Neural cell (in vitro differentiated cells): ENCODE measurements around the gene FFAR2. TPM values are rescaled to one million over a fixed set of nuclear protein-coding genes. Genes with fewer than 3 reads are reported as not detected.

Source experiments
- H2AFZ ChIP-seq: fragments of 200-600, 300-800 bp; sonication (generic), shearing (Covaris generic); 2 replicates; pipeline ENCODE4 v1.6.0; 2014; ENCODE audit warnings: low read depth, mild to moderate bottlenecking, antibody characterized with exemption, low read length, moderate library complexity
- H3F3A ChIP-seq: fragments of 200-600 bp; shearing (Covaris generic); 2 replicates; pipeline ENCODE4 v1.6.1; 2016; ENCODE audit warnings: mild to moderate bottlenecking, moderate library complexity, mixed read lengths, antibody characterized with exemption, low read length; ENCODE audit not compliant: insufficient read depth, poor library complexity, severe bottlenecking
- H3K27ac ChIP-seq: fragments of 200-600, 300-800 bp; sonication (generic), shearing (Covaris generic); 2 replicates; pipeline ENCODE4 v1.5.1; 2014; ENCODE audit warnings: mild to moderate bottlenecking, low read length, moderate library complexity
- H3K27me3 ChIP-seq: fragments of 300-800, 200-600 bp; sonication (generic), shearing (Covaris generic); 2 replicates; pipeline ENCODE4 v1.6.0; 2014; ENCODE audit warnings: mild to moderate bottlenecking, low read depth, low read length, moderate library complexity; ENCODE audit not compliant: insufficient read depth
- H3K36me3 ChIP-seq: fragments of 300-800, 200-600 bp; sonication (generic), shearing (Covaris generic); 2 replicates; pipeline ENCODE4 v1.5.1; 2014; ENCODE audit warnings: mild to moderate bottlenecking, antibody characterized with exemption, low read length, moderate library complexity; ENCODE audit not compliant: insufficient read depth
- H3K4me2 ChIP-seq: fragments of 300-800, 200-600 bp; sonication (generic), shearing (Covaris generic); 2 replicates; pipeline ENCODE4 v1.6.0; 2014; ENCODE audit warnings: mild to moderate bottlenecking, low read length
- H3K4me3 ChIP-seq: fragments of 300-800, 200-600 bp; sonication (generic), shearing (Covaris generic); 2 replicates; pipeline ENCODE4 v1.5.1; 2014; ENCODE audit warnings: mild to moderate bottlenecking, low read length, moderate library complexity
- H3K79me2 ChIP-seq: fragments of 200-600 bp; shearing (Covaris generic); replicated peaks from 2 replicates; pipeline ENCODE4 v1.6.0; 2014; ENCODE audit warnings: mild to moderate bottlenecking, low read length, moderate library complexity; ENCODE audit not compliant: insufficient read depth
- H3K9ac ChIP-seq: fragments of 300-800, 200-600 bp; sonication (generic), shearing (Covaris generic); 2 replicates; pipeline ENCODE4 v1.6.1; 2016; ENCODE audit warnings: mild to moderate bottlenecking, low read length, mixed read lengths
- H3K9me2 ChIP-seq: fragments of 200-600 bp; shearing (Covaris generic); 2 replicates; pipeline ENCODE4 v1.6.1; 2016; ENCODE audit warnings: mild to moderate bottlenecking, low read length, mixed read lengths; ENCODE audit not compliant: insufficient read depth
- H3K9me3 ChIP-seq: fragments of 200-600, 300-800 bp; sonication (generic), shearing (Covaris generic); 2 replicates; pipeline ENCODE4 v1.6.1; 2016; ENCODE audit warnings: mild to moderate bottlenecking, mixed run types, low read length, moderate library complexity, mixed read lengths
- H4K20me1 ChIP-seq: fragments of 200-600 bp; shearing (Covaris generic); 2 replicates; pipeline ENCODE4 v1.6.1; 2016; ENCODE audit warnings: mild to moderate bottlenecking, mixed run types; ENCODE audit not compliant: insufficient read depth
- CTCF ChIP-seq: fragments of 450-650 bp; IDR thresholded peaks from 2 replicates; pipeline ENCODE4 v1.5.1; 2014; ENCODE audit warnings: antibody characterized with exemption, mild to moderate bottlenecking, moderate library complexity; ENCODE audit not compliant: poor library complexity, severe bottlenecking
- EP300 ChIP-seq: fragments of 450-650 bp; conservative IDR thresholded peaks from 2 replicates; pipeline ENCODE4 v1.6.1; 2014; ENCODE audit warnings: antibody characterized with exemption, mild to moderate bottlenecking, moderate library complexity; ENCODE audit not compliant: poor library complexity, severe bottlenecking
- EZH2 ChIP-seq: fragments of 200-600, 300-800 bp; shearing (Covaris generic), sonication (generic); IDR thresholded peaks from 2 replicates; pipeline ENCODE4 v1.6.1; 2014; ENCODE audit warnings: antibody characterized with exemption, low read length, borderline replicate concordance, mild to moderate bottlenecking; ENCODE audit not compliant: insufficient read depth, poor library complexity, severe bottlenecking
- MXI1 ChIP-seq: fragments of 450-650 bp; conservative IDR thresholded peaks from 2 replicates; pipeline ENCODE4 v1.6.1; 2014; ENCODE audit warnings: antibody characterized with exemption, mild to moderate bottlenecking; ENCODE audit not compliant: poor library complexity, severe bottlenecking
- POLR2AphosphoS5 ChIP-seq: IDR thresholded peaks from 2 replicates; pipeline ENCODE4 v1.6.1; 2012
- RAD21 ChIP-seq: fragments of 450-650 bp; conservative IDR thresholded peaks from 2 replicates; pipeline ENCODE4 v1.6.1; 2014; ENCODE audit warnings: antibody characterized with exemption, mild to moderate bottlenecking, moderate library complexity
- REST ChIP-seq: IDR thresholded peaks from 2 replicates; pipeline ENCODE4 v1.6.1; 2012; ENCODE audit warnings: borderline replicate concordance
- SMC3 ChIP-seq: fragments of 450-650 bp; conservative IDR thresholded peaks from 2 replicates; pipeline ENCODE4 v1.6.1; 2014; ENCODE audit warnings: antibody characterized with exemption, mild to moderate bottlenecking, moderate library complexity; ENCODE audit not compliant: poor library complexity
- TAF1 ChIP-seq: IDR thresholded peaks from 2 replicates; pipeline ENCODE4 v1.6.1; 2012; ENCODE audit warnings: low read depth
- polyA plus RNA-seq: library from polyadenylated mRNA; depleted of rRNA; stranded (reverse); fragments of >200 nt; gene quantifications from 2 replicates; pipeline ENCODE4 v1.2.3, GENCODE V29; 2014

Gene FFAR2
- polyA plus RNA-seq, 1 donor from 2014 or later = not detected

- Histone ChIP-seq H3K4me2 (no peak overlapping the region), H3F3A (no peaks in the 10 kb centered on the region)
- TF ChIP-seq MXI1 (no peak), RAD21 (no peak), POLR2AphosphoS5 (no peak), REST (no peak), EZH2 (no peak), TAF1 (no peak), EP300 (no peak), CTCF (no peak)
Observed at GRCh38 chr19:35478794-35479677, 31.0 kb downstream of the FFAR2 start.

GRCh38 chr19:35483089-35483488, 35.0 kb downstream of the FFAR2 start:
- H3K27ac ChIP-seq = no peak overlapping the region
- H3F3A ChIP-seq = no peaks in the 10 kb centered on the region
- no peaks in the 10 kb centered on the region for H4K20me1 ChIP-seq
- no peak for TF ChIP-seq EZH2
- no peak for TF ChIP-seq RAD21
- TF ChIP-seq POLR2AphosphoS5 = no peak
- TF ChIP-seq EP300 = no peak
- TF ChIP-seq SMC3 = no peak
- no peak for TF ChIP-seq MXI1
- TF ChIP-seq TAF1 = no peak
- TF ChIP-seq REST = no peak
- TF ChIP-seq CTCF = no peak
- no peak overlapping the region for H3K4me2 ChIP-seq
- no peaks in the 10 kb centered on the region for H3K79me2 ChIP-seq
- no peak overlapping the region for H2AFZ ChIP-seq
- no peaks in the 10 kb centered on the region for H3K27me3 ChIP-seq
- H3K9me3 ChIP-seq = no peaks in the 10 kb centered on the region
- no peaks in the 10 kb centered on the region for H3K36me3 ChIP-seq
- no peak overlapping the region for H3K9ac ChIP-seq
- no peaks in the 10 kb centered on the region for H3K9me2 ChIP-seq
- H3K4me3 ChIP-seq = no peak overlapping the region

More at GRCh38 chr19:35478794-35479677, 31.0 kb downstream of the FFAR2 start:
- no peaks in the 10 kb centered on the region for H3K79me2 ChIP-seq
- H3K36me3 ChIP-seq = no peaks in the 10 kb centered on the region
- H3K9me3 ChIP-seq = no peaks in the 10 kb centered on the region
- H4K20me1 ChIP-seq = no peaks in the 10 kb centered on the region
- H3K27me3 ChIP-seq = no peaks in the 10 kb centered on the region
- no peaks in the 10 kb centered on the region for H3K9me2 ChIP-seq
- no peak overlapping the region for H3K4me3 ChIP-seq
- no peak overlapping the region for H3K27ac ChIP-seq
- H3K9ac ChIP-seq = no peak overlapping the region
- H2AFZ ChIP-seq = no peak overlapping the region
